ENCODE data around the gene ABCF2. TPM values are rescaled to one million over a fixed set of nuclear protein-coding genes. Genes with fewer than 3 reads are reported as not detected.

ABCF2 gene
- polyA plus RNA-seq, 1 donor from 2014 or later: 34.2 TPM

GRCh38 chr7:151231080-151231479 lies 4.1 kb upstream of the ABCF2 start:
- Mint-ChIP-seq H3K4me3 (peak overlapping the region; percentile 79 to 100 (median 98)), H3K27me3 (no peaks in the 10 kb centered on the region), H3K27ac (peak overlapping the region in 1 of 3 donors; percentile 98), H3K4me1 (peaks cover 30 to 34% (median 31%) of the 10 kb centered on the region in 3 donors), H3K36me3 (peaks cover 4% of the 10 kb centered on the region), H3K9me3 (no peaks in the 10 kb centered on the region)

DNA sequence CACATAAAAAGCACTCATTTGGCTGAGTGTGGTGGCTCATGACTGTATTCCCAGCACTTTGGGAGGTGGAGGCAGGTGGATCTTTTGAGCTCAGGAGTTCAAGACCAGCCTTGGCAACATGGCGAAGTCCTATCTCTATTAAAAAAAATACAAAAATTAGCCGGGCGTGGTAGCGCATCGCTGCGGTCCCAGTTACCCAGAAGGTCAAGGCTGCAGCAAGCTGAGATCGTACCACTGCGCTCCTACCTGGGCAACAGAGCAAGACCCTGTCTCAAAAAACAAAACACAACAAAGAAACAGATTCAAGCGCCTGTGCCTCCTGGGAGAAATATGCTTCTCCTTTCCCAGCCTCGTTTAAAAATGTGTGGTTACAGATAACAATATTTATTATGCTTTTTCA lies 2.2 kb upstream of the ABCF2 start:
- Mint-ChIP-seq H3K9me3 (no peaks in the 10 kb centered on the region), H3K27me3 (no peaks in the 10 kb centered on the region), H3K27ac (no peak overlapping the region), H3K36me3 (peaks cover 7% of the 10 kb centered on the region), H3K4me3 (peak overlapping the region in 2 of 4 donors; percentile 23 to 99), H3K4me1 (peaks cover 40 to 43% (median 42%) of the 10 kb centered on the region in 3 donors)

DNA sequence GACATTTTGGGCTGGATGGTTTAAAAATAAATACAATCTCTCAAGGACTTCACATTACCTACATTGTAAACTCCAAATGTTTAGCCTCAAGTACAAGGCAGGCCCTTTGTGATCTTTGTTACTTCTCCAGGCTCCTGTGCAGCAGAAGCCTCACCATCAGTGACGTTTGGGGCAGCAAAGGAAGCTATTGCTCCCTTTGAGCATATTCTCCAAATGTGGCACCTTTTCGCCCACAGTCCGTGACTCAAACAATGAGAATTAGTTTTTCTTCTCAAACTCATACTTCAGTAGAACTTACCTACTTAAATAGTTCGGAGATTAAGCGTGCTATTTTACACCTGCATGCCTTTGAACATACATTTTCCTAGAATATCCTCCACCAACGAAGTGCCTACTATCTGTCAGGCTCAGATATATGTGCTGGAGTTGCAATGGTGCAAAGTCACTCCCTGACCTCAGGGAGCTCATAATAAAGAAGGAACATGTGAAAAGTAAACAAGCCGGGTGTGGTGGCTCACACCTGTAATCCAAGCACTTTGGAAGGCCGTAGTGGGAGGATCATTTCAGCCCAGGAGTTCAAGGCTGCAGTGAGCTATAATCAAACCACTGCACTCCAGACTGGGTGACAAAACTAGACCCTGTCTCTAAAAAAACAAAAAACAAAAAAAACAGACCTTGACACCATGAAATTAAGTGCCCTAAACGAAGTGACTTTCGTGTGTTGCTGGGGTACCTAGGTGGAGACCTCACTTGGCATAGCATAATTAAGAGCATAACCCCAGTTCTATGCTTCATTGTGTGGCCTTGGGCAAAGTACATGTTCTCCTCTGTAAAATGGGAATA lies 1.2 kb upstream of the ABCF2 start:
- H3K4me3 Mint-ChIP-seq: peak overlapping the region; percentile 91 to 100 (median 100)
- H3K4me1 Mint-ChIP-seq: peaks cover 32 to 37% (median 35%) of the 10 kb centered on the region in 3 donors
- peaks cover 7% of the 10 kb centered on the region for H3K36me3 Mint-ChIP-seq

GRCh38 chr7:151226560-151226874 lies 488 bp downstream of the ABCF2 start:
- peaks cover 19 to 27% (median 26%) of the 10 kb centered on the region in 3 donors for H3K4me1 Mint-ChIP-seq
- H3K9me3 Mint-ChIP-seq: no peaks in the 10 kb centered on the region
- H3K27ac Mint-ChIP-seq: peak overlapping the region; percentile 74 to 97 (median 95)
- H3K27me3 Mint-ChIP-seq: no peaks in the 10 kb centered on the region
- peak overlapping the region; percentile 91 to 100 (median 100) for H3K4me3 Mint-ChIP-seq
- H3K36me3 Mint-ChIP-seq: peaks cover 7% of the 10 kb centered on the region

More for the DNA sequence above, 1.2 kb upstream of the ABCF2 start:
- Mint-ChIP-seq H3K27ac (peak overlapping the region in 2 of 3 donors; percentile 74 to 95), H3K9me3 (no peaks in the 10 kb centered on the region), H3K27me3 (no peaks in the 10 kb centered on the region)

GRCh38 chr7:151225948-151226510 lies 976 bp downstream of the ABCF2 start:
- Mint-ChIP-seq H3K36me3 (peaks cover 7% of the 10 kb centered on the region), H3K27me3 (no peaks in the 10 kb centered on the region), H3K9me3 (no peaks in the 10 kb centered on the region), H3K4me3 (peak overlapping the region; percentile 91 to 100 (median 100)), H3K4me1 (peaks cover 16 to 26% (median 26%) of the 10 kb centered on the region in 3 donors), H3K27ac (no peak overlapping the region)

DNA sequence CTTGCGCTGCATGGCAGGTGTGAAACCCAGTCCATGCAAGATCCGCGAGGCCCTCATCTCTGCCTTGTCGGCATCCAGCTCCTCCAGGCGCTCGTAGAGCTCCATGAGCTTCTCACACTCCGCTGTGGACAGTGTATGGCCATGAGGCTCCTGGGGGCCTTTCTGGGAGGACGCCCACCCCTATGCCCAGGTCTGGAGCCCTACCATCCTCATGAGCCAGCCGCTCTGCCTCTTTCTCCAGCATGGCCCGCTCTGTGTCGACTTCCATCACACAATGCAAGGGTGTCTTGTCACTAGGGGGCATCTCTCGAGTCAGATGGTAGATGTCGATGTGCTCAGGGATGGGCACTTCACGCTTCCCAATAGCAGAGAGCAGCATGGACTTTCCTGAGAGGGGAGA lies 3.3 kb downstream of the ABCF2 start:
- peak overlapping the region in 1 of 4 donors; percentile 12 for H3K4me3 Mint-ChIP-seq
- H3K27me3 Mint-ChIP-seq: no peaks in the 10 kb centered on the region
- H3K4me1 Mint-ChIP-seq: peaks cover 15 to 26% (median 26%) of the 10 kb centered on the region in 3 donors
- H3K36me3 Mint-ChIP-seq: peaks cover 7% of the 10 kb centered on the region
- no peaks in the 10 kb centered on the region for H3K9me3 Mint-ChIP-seq
- no peak overlapping the region for H3K27ac Mint-ChIP-seq

DNA sequence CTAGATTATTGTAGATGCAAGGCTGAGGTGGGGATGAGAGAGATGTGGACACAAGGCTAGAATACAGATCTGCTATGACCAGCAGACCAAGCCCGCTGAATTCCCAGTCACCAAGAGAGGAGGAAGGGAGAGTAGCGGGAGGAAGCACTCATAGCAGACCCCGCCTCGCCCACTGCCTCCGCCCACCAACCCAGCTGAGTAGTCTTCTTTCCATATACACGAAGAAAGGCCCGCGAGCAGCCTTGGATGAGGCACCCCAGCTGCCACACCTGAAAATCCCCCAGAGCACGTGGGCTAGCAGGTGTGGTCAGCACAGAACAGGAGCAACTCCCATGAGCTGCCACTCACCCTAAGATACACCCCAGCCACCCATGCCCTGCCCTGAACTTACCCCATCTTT lies 8.8 kb downstream of the ABCF2 start:
- H3K4me1 Mint-ChIP-seq: peaks cover 0 to 2% (median 0%) of the 10 kb centered on the region in 3 donors
- H3K27ac Mint-ChIP-seq: no peak overlapping the region
- no peaks in the 10 kb centered on the region for H3K9me3 Mint-ChIP-seq
- peaks cover 9% of the 10 kb centered on the region for H3K36me3 Mint-ChIP-seq
- H3K27me3 Mint-ChIP-seq: no peaks in the 10 kb centered on the region
- H3K4me3 Mint-ChIP-seq: peak overlapping the region in 1 of 4 donors; percentile 28

DNA sequence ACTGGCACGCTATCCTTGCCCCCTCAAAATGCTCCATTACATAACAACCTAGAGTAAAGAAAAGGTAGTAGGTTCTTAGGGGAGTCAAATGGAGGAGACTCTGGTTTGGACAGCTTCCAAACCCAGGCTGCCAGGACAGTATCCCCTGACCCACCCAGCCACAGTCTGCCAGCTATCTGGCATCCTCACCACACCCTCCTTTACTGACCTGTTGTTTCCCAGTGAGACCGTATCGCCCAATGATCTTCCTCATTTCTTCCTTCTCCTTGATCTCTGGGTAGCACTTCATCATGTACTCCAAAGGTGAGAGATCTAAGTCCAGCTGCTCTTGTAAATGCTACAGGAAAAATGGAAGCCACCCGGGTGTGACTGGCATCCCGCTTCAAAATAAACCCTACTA lies 11.6 kb downstream of the ABCF2 start:
- H3K36me3 Mint-ChIP-seq: peaks cover 12% of the 10 kb centered on the region
- no peaks in the 10 kb centered on the region for H3K9me3 Mint-ChIP-seq
- H3K27ac Mint-ChIP-seq: no peak overlapping the region

DNA sequence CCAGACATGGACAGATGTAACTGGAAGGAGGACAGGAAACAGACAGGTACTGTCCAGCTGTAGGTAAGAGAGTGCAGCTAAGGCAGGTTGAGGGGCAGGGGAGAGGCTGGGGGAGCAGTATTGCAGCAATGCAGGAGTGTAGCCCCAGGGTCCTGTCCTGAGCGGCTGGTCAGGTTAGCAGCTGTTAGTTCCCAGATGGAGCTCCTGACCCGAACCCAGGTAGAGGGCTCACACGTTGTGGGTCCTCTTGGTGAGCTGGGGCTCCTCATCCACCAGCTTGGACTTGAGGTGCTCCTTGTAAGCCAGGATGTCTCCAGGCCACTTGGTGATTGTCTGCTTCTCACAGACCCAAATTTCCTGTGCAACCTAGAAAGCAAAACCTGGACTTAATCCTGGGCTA lies 13.2 kb downstream of the ABCF2 start:
- H3K4me1 Mint-ChIP-seq: peaks cover 0 to 2% (median 0%) of the 10 kb centered on the region in 3 donors
- H3K4me3 Mint-ChIP-seq: no peak overlapping the region
- H3K27me3 Mint-ChIP-seq: no peaks in the 10 kb centered on the region
- no peaks in the 10 kb centered on the region for H3K9me3 Mint-ChIP-seq
- peak overlapping the region in 1 of 3 donors; percentile 56 for H3K27ac Mint-ChIP-seq
- peaks cover 13% of the 10 kb centered on the region for H3K36me3 Mint-ChIP-seq

More for the DNA sequence above, 11.6 kb downstream of the ABCF2 start:
- Mint-ChIP-seq H3K27me3 (no peaks in the 10 kb centered on the region), H3K4me1 (peaks cover 0 to 2% (median 0%) of the 10 kb centered on the region in 3 donors), H3K4me3 (no peak overlapping the region)

GRCh38 chr7:151212626-151213025 lies 14.4 kb downstream of the ABCF2 start:
- no peak overlapping the region for H3K27ac Mint-ChIP-seq
- no peaks in the 10 kb centered on the region for H3K9me3 Mint-ChIP-seq
- peaks cover 0 to 2% (median 0%) of the 10 kb centered on the region in 3 donors for H3K4me1 Mint-ChIP-seq
- H3K27me3 Mint-ChIP-seq: no peaks in the 10 kb centered on the region
- H3K36me3 Mint-ChIP-seq: peaks cover 9% of the 10 kb centered on the region
- no peak overlapping the region for H3K4me3 Mint-ChIP-seq

DNA sequence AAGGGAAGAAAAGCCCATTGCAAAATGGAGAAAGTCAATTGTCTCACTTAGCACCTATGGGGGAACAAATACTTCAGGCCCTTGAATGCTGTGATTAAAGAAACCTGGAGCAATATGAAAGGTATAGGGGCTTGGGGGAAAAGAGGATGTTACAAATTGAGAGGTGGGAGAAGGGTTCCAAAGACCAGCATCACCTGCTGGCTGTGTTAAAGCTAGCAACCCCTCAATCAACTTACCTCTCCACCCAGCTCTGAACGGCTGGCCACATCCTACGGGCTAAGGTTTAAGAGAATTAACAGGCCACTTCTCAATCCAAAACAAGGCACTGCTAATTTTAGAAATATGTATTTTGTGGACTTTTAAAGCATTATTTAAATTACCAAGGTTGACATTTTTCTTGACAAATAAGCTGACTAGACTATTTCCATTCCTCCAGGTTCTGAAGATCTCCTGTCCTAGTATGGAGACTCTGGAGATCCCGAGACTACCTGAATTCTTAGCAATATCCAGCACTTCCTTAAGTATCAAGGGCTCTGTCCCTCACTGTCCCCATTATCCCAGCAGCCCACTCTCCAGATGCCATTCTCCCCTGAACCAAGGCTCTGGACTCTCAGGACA lies 15.7 kb downstream of the ABCF2 start:
- Mint-ChIP-seq H3K4me3 (no peak overlapping the region), H3K4me1 (peaks cover 0 to 7% (median 2%) of the 10 kb centered on the region in 3 donors), H3K27ac (no peak overlapping the region), H3K27me3 (no peaks in the 10 kb centered on the region), H3K36me3 (peaks cover 9% of the 10 kb centered on the region), H3K9me3 (no peaks in the 10 kb centered on the region)

DNA sequence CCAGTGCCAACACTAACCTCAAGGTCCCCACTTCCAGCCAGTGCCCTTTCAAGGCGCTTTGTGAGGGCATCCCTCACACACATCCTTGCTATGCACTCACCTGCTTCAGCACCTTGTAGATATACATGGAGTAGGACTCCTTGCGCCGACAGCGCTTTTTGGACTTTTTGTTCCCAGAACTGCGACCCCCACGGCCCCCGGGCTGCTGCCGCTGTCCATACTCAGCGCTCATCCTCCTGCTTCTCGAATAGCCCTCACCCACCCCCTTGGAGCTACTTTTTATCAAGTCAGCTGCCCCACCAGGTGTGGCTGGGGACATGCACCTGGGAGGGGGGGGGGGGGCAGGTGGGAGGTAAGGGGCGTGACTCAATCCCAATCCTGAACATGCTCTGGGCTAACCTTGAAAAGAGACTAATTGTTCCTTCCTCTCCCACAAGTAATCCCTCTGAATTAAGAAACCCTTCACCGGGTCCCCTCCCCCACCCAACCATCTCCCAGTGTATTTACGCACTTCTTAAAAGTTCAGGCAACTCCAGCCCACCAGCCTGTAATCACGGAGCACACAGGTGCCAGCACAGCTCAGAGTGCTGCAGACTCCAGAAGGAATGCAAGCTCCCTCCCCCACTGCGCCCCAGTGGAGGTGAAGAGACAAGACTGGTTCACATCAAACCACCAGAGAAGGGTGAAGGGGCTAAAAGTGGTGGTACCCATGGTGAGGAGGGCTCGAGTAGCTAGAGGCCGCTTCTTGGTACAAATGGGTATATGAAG lies 16.7 kb downstream of the ABCF2 start, which contains the start of gene H2BK1:
H2BK1 (minus strand) TSS at position 402 of the 768 bp plus-strand sequence; CDS start at position 232, 170 bp downstream.
- peaks cover 7% of the 10 kb centered on the region for H3K36me3 Mint-ChIP-seq
- peak within 1 kb of the TSS in 1 of 4 donors; percentile 33 for H3K4me3 Mint-ChIP-seq
- no peak within 1 kb of the TSS for H3K27ac Mint-ChIP-seq
- no peaks in the 10 kb centered on the region for H3K9me3 Mint-ChIP-seq
- peaks cover 0 to 7% (median 2%) of the 10 kb centered on the region in 3 donors for H3K4me1 Mint-ChIP-seq
- peaks cover 8% of the 10 kb centered on the region for H3K27me3 Mint-ChIP-seq

DNA sequence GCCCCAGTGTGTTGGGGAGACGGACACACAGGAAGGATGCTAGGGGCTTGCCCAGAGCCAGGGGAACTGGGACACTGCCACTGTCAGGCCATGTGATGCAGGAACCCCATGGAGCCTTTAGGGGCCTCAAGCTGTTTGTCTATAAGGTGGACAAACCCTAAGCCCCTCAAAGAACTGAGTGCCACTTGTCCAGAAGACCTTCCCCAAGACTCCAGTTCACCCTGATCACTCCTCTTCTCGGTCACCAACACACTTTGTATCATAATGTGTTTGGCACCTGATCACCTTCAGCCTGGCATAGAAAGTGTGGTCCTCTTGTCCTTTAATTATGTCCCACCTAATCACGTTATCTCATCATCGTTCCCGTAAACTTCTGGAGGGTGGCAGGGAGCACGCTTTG lies 17.4 kb downstream of the ABCF2 start:
- no peak overlapping the region for H3K4me3 Mint-ChIP-seq
- no peak overlapping the region for H3K27ac Mint-ChIP-seq
- H3K9me3 Mint-ChIP-seq: no peaks in the 10 kb centered on the region
- peaks cover 13% of the 10 kb centered on the region for H3K27me3 Mint-ChIP-seq
- peaks cover 4% of the 10 kb centered on the region for H3K36me3 Mint-ChIP-seq
- H3K4me1 Mint-ChIP-seq: peaks cover 0 to 7% (median 2%) of the 10 kb centered on the region in 3 donors

DNA sequence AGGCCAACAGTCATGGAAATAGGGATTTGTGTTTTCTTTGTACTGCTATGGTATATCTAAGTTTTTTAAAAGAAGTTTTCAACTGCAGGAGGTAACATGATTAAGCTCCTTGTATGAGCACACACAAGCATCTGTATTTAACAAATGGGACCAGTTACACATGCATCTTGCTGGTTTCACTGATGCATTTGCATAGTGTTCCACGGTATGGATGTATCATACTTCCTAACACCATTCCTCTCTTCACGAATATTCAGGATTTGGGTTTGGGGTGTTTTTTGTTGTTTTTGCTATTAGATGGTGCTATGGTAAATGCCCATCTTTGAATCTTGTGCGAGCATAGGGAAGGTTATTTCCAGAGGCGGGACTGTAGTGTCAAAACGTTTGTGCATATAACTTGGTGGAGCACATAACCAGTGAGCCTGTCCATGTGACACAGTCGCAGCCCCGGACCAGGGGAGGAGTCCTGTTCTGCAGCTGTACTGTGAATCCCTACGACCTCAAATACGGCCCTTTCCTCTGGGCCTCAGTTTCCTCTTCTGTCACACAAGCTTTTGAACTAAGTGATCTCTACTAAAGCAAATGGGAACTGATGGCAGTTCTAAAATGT lies 18.6 kb downstream of the ABCF2 start:
- Mint-ChIP-seq H3K4me1 (peaks cover 0 to 7% (median 0%) of the 10 kb centered on the region in 3 donors), H3K27ac (peak overlapping the region in 1 of 3 donors; percentile 18), H3K4me3 (no peak overlapping the region), H3K9me3 (no peaks in the 10 kb centered on the region), H3K27me3 (peaks cover 19% of the 10 kb centered on the region), H3K36me3 (peaks cover 4% of the 10 kb centered on the region)
